GM12878 (cell line): Measurements from ENCODE around the gene TMSB15B.

Experiments
- CTCF ChIP-seq, 3 experiments: IDR thresholded peaks in 2 of 3; conservative IDR thresholded peaks in 1 of 3; 2 replicates each; pipeline ENCODE4 v1.5.1; 2011; ENCODE audit warnings: low read depth in 3 of 3, low read length in 3 of 3, mild to moderate bottlenecking in 3 of 3, control low read depth in 2 of 3, moderate library complexity in 2 of 3, inconsistent platforms in 1 of 3, mixed read lengths in 1 of 3; ENCODE audit not compliant: control insufficient read depth in 2 of 3, insufficient read depth in 1 of 3; ENCODE audit errors: extremely low read depth in 1 of 3
- POLR2A ChIP-seq: IDR thresholded peaks from 2 replicates; pipeline ENCODE4 v1.6.1; 2011; ENCODE audit warnings: low read depth, mild to moderate bottlenecking, low read length
- POLR2AphosphoS5 ChIP-seq: IDR thresholded peaks from 2 replicates; pipeline ENCODE4 v1.6.1; 2011; ENCODE audit warnings: mild to moderate bottlenecking, low read length, inconsistent platforms
- SUZ12 ChIP-seq: fragments of 200-600 bp; sonication (generic); IDR thresholded peaks from one replicate; pipeline ENCODE4 v1.6.1; 2018; ENCODE audit warnings: antibody characterized with exemption, mild to moderate bottlenecking; ENCODE audit not compliant: unreplicated experiment
- TARDBP ChIP-seq: IDR thresholded peaks from 2 replicates; pipeline ENCODE4 v1.6.1; 2016; ENCODE audit warnings: borderline replicate concordance

GRCh38 chrX:104008831-104009230 lies 46.4 kb downstream of the TMSB15B start:
- TF ChIP-seq SUZ12 (no peak), POLR2A (no peak), CTCF (IDR thresholded peaks at IDR 0.05 in 2 of 3, conservative IDR thresholded peaks at IDR 0.05 in 1 of 3; ENCODE audit: control insufficient read depth in 2 of 3, extremely low read depth in 1 of 3, insufficient read depth in 1 of 3, low read depth in 3 of 3, low read length in 3 of 3) (no peak), POLR2AphosphoS5 (no peak), TARDBP (no peak)
